ENCODE results near the gene TMTC4. TPM values are rescaled to one million over a fixed set of nuclear protein-coding genes. Genes with fewer than 3 reads are reported as not detected.
"Not testable (repeated sequence)": the region's sequence is repeated elsewhere in the genome, so short reads cannot be mapped to it uniquely, and the experiment has no call there.

TMTC4 gene
- total RNA-seq, 1 experiment from 2014 or later, result 15.1 TPM

GRCh38 chr13:100625447-100625846 is 49.1 kb downstream of the TMTC4 start:
- Histone ChIP-seq H4K20me1 (ENCODE audit: low read length) (no peaks in the 10 kb centered on the region), H3K27me3 (ENCODE audit: low read length) (no peaks in the 10 kb centered on the region), H3F3A (ENCODE audit: low read length, unreplicated experiment) (no peaks in the 10 kb centered on the region), H3K4me1 (ENCODE audit: insufficient read depth, low read length) (no peaks in the 10 kb centered on the region), H3K36me3 (ENCODE audit: low read depth, low read length) (no peaks in the 10 kb centered on the region), H3K9me2 (replicated peaks; ENCODE audit: low read length) (no peaks in the 10 kb centered on the region), H2AFZ (ENCODE audit: low read length) (no peak overlapping the region), H3K9ac (ENCODE audit: low read length) (no peak overlapping the region), H3K27ac (ENCODE audit: low read length) (no peak overlapping the region), H3K79me2 (ENCODE audit: low read length) (no peaks in the 10 kb centered on the region), H3K9me3 (ENCODE audit: low read length) (no peaks in the 10 kb centered on the region), H3K4me3 (ENCODE audit: low read length) (no peak overlapping the region), H3K4me2 (ENCODE audit: low read length) (no peak overlapping the region)
- ATAC-seq, result no peak
- no peak for TF ChIP-seq EZH2phosphoT487 (IDR thresholded peaks at IDR 0.05; ENCODE audit: borderline replicate concordance, low read length)
- TF ChIP-seq CTCF (conservative IDR thresholded peaks at IDR 0.05; ENCODE audit: low read depth, low read length), result no peak
- TF ChIP-seq EZH2 (IDR thresholded peaks at IDR 0.05; ENCODE audit: low read length, unreplicated experiment), result no peak
- ChIA-PET POLR2A (ENCODE audit: unreplicated experiment) (no interaction called here), CTCF (no interaction called here)
- intact Hi-C loops (cut with micrococcal nuclease), result no loop called here
- no peak for DNase-seq
- no TSS peak for BruUV-seq (replicated peaks)

- CTCF ChIA-PET, result no interaction called here
- H3K4me3 ChIP-seq (ENCODE audit: low read length), result no peak overlapping the region
- H3K36me3 ChIP-seq (ENCODE audit: low read depth, low read length), result no peaks in the 10 kb centered on the region
- no peak overlapping the region for H3K27ac ChIP-seq (ENCODE audit: low read length)
- H3K9me3 ChIP-seq (ENCODE audit: low read length), result no peaks in the 10 kb centered on the region
- no peak overlapping the region for H3K4me2 ChIP-seq (ENCODE audit: low read length)
- no peaks in the 10 kb centered on the region for H3K4me1 ChIP-seq (ENCODE audit: insufficient read depth, low read length)
- no peaks in the 10 kb centered on the region for H3K79me2 ChIP-seq (ENCODE audit: low read length)
- intact Hi-C loops (cut with micrococcal nuclease), result no loop called here
- no peaks in the 10 kb centered on the region for H3K9me2 ChIP-seq (replicated peaks; ENCODE audit: low read length)
- TF ChIP-seq CTCF (conservative IDR thresholded peaks at IDR 0.05; ENCODE audit: low read depth, low read length) (no peak), EZH2phosphoT487 (IDR thresholded peaks at IDR 0.05; ENCODE audit: borderline replicate concordance, low read length) (no peak), EZH2 (IDR thresholded peaks at IDR 0.05; ENCODE audit: low read length, unreplicated experiment) (no peak)
- no peaks in the 10 kb centered on the region for H3F3A ChIP-seq (ENCODE audit: low read length, unreplicated experiment)
- no peaks in the 10 kb centered on the region for H3K27me3 ChIP-seq (ENCODE audit: low read length)
- POLR2A ChIA-PET (ENCODE audit: unreplicated experiment), result no interaction called here
- no peak overlapping the region for H3K9ac ChIP-seq (ENCODE audit: low read length)
- ATAC-seq (no peak), DNase-seq (no peak)
- BruUV-seq (replicated peaks), result no TSS peak
- no peaks in the 10 kb centered on the region for H4K20me1 ChIP-seq (ENCODE audit: low read length)
- no peak overlapping the region for H2AFZ ChIP-seq (ENCODE audit: low read length)
Measured at GRCh38 chr13:100620792-100621191, 53.8 kb downstream of the TMTC4 start.

GRCh38 chr13:100619940-100620339 is 54.7 kb downstream of the TMTC4 start:
- intact Hi-C loops (cut with micrococcal nuclease), result no loop called here
- Histone ChIP-seq H3K4me3 (ENCODE audit: low read length) (no peak overlapping the region), H3K36me3 (ENCODE audit: low read depth, low read length) (no peaks in the 10 kb centered on the region), H3K4me2 (ENCODE audit: low read length) (no peak overlapping the region), H3K27ac (ENCODE audit: low read length) (no peak overlapping the region), H3K79me2 (ENCODE audit: low read length) (no peaks in the 10 kb centered on the region), H3K9ac (ENCODE audit: low read length) (no peak overlapping the region), H3K4me1 (ENCODE audit: insufficient read depth, low read length) (no peaks in the 10 kb centered on the region), H3F3A (ENCODE audit: low read length, unreplicated experiment) (no peaks in the 10 kb centered on the region), H4K20me1 (ENCODE audit: low read length) (no peaks in the 10 kb centered on the region), H2AFZ (ENCODE audit: low read length) (no peak overlapping the region), H3K27me3 (ENCODE audit: low read length) (no peaks in the 10 kb centered on the region), H3K9me3 (ENCODE audit: low read length) (no peaks in the 10 kb centered on the region), H3K9me2 (replicated peaks; ENCODE audit: low read length) (no peaks in the 10 kb centered on the region)
- no TSS peak for BruUV-seq (replicated peaks)
- TF ChIP-seq CTCF (conservative IDR thresholded peaks at IDR 0.05; ENCODE audit: low read depth, low read length) (no peak), EZH2phosphoT487 (IDR thresholded peaks at IDR 0.05; ENCODE audit: borderline replicate concordance, low read length) (no peak), EZH2 (IDR thresholded peaks at IDR 0.05; ENCODE audit: low read length, unreplicated experiment) (no peak)
- ChIA-PET POLR2A (ENCODE audit: unreplicated experiment) (no interaction called here), CTCF (no interaction called here)
- ATAC-seq, result no peak
- DNase-seq, result no peak

GRCh38 chr13:100618897-100619296 is 55.7 kb downstream of the TMTC4 start:
- CTCF ChIA-PET; ATAC-seq; intact Hi-C loops (cut with micrococcal nuclease): not testable (repeated sequence)

More at GRCh38 chr13:100618897-100619296, 55.7 kb downstream of the TMTC4 start:
- H3K27ac ChIP-seq (ENCODE audit: low read length); H3K4me3 ChIP-seq (ENCODE audit: low read length); H2AFZ ChIP-seq (ENCODE audit: low read length); H3K4me1 ChIP-seq (ENCODE audit: insufficient read depth, low read length); DNase-seq; H3K9ac ChIP-seq (ENCODE audit: low read length); H3K36me3 ChIP-seq (ENCODE audit: low read depth, low read length); BruUV-seq (replicated peaks); POLR2A ChIA-PET (ENCODE audit: unreplicated experiment); H3K79me2 ChIP-seq (ENCODE audit: low read length); H3K9me3 ChIP-seq (ENCODE audit: low read length); H3K27me3 ChIP-seq (ENCODE audit: low read length); H3K4me2 ChIP-seq (ENCODE audit: low read length); H4K20me1 ChIP-seq (ENCODE audit: low read length); H3F3A ChIP-seq (ENCODE audit: low read length, unreplicated experiment); H3K9me2 ChIP-seq (replicated peaks; ENCODE audit: low read length): not testable (repeated sequence)

Measured in PC-3 (cell line).